Breast epithelium (tissue), 3 donors: Measurements from ENCODE around the gene IPCEF1.

Source experiments
- POLR2A ChIP-seq: fragments of 450-650 bp; IDR thresholded peaks from one replicate; pipeline ENCODE4 v1.6.1; 2016; ENCODE audit warnings: antibody characterized with exemption, mild to moderate bottlenecking, moderate library complexity
- POLR2AphosphoS5 ChIP-seq, 3 donors: sonication (generic); formaldehyde crosslinking; IDR thresholded peaks; one replicate each; pipeline ENCODE4 v1.6.1; 2017; ENCODE audit warnings: antibody characterized with exemption in 3 of 3
- TF ChIP-seq, protein P1 (sequence below), 3 donors: fragments of 450-650 bp; IDR thresholded peaks; one replicate each; pipeline ENCODE4 v1.5.1; 2016 to 2017; ENCODE audit warnings: antibody characterized with exemption in 3 of 3, mild to moderate bottlenecking in 3 of 3, moderate library complexity in 3 of 3

DNA sequence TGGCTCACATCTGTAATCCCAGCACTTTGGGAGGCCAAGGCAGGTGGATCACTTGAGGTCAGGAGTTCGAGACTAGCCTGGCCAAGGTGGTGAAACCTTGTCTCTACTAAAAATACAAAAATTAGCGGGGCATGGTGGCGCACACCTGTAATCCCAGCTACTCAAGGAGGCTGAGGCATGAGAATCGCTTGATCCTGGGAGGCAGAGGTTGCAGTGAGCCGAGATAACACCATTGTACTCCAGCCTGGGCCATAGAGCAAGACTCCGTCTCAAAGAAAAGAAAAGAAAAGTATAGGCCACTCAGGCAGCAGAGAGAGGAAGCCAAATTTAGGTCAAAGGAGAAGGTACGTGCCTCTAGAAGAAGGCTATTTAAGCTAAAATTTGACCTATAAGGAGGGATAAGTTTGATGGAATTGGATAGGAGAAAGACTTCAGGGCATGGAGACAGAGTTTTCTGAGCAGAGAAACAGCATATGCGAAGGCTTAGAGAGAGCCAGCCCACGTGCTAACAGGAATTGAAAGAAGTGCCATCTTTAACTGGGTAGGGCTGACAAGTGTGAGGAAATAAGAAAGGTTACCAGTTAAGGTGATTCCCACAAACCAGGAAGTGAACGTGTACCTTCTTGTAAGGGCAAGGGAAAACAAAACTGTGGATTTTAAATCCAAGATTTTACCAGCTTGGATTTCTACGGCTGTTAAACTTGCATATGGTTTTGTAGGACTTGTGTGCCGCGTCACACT lies 113.8 kb downstream of the IPCEF1 start:
- TF ChIP-seq POLR2AphosphoS5 (IDR thresholded peaks at IDR 0.05) (no peak), POLR2A (no peak)
- TF ChIP-seq, protein P1, sequence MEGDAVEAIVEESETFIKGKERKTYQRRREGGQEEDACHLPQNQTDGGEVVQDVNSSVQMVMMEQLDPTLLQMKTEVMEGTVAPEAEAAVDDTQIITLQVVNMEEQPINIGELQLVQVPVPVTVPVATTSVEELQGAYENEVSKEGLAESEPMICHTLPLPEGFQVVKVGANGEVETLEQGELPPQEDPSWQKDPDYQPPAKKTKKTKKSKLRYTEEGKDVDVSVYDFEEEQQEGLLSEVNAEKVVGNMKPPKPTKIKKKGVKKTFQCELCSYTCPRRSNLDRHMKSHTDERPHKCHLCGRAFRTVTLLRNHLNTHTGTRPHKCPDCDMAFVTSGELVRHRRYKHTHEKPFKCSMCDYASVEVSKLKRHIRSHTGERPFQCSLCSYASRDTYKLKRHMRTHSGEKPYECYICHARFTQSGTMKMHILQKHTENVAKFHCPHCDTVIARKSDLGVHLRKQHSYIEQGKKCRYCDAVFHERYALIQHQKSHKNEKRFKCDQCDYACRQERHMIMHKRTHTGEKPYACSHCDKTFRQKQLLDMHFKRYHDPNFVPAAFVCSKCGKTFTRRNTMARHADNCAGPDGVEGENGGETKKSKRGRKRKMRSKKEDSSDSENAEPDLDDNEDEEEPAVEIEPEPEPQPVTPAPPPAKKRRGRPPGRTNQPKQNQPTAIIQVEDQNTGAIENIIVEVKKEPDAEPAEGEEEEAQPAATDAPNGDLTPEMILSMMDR (IDR thresholded peaks at IDR 0.05), result no peak
